HEK293 (cell line): ENCODE results near the gene TRIM29.

Experiments
- CTCF ChIA-PET: fragments of 350-600 bp; formaldehyde crosslinking; extraction: SDS; loops from one replicate; lab custom pipeline; 2021; ENCODE audit warnings: antibody characterized with exemption; lab: Yijun Ruan, JAX
- POLR2A ChIA-PET: fragments of 300-600 bp; formaldehyde crosslinking; extraction: SDS; loops from one replicate; lab custom pipeline; 2020; ENCODE audit warnings: antibody characterized with exemption, inconsistent platforms; lab: Yijun Ruan, JAX
- H3K27ac ChIP-seq: fragments of 200-500 bp; sonication (Bioruptor generic); 2 replicates; pipeline ENCODE4 v1.5.1; 2014; ENCODE audit warnings: low read depth, low read length, control low read depth, inconsistent platforms; ENCODE audit errors: extremely low read depth
- H3K36me3 ChIP-seq, 2 experiments: fragments of 200-500 bp in 1 of 2; sonication (Bioruptor generic) in 1 of 2; 1 replicate in 1 of 2; 2 replicates in 1 of 2; pipeline ENCODE4 v1.5.1; 2014 to 2017; ENCODE audit warnings: inconsistent platforms in 2 of 2, low read length in 2 of 2; ENCODE audit not compliant: control insufficient read depth in 2 of 2, insufficient read depth in 1 of 2
- H3K4me1 ChIP-seq: fragments of 200-500 bp; sonication (Bioruptor generic); 2 replicates; pipeline ENCODE4 v1.5.1; 2014; ENCODE audit warnings: mild to moderate bottlenecking, low read length, inconsistent platforms; ENCODE audit not compliant: control insufficient read depth, insufficient read depth
- H3K4me3 ChIP-seq: 2 replicates; pipeline ENCODE4 v1.5.1; 2011; ENCODE audit warnings: low read depth, mild to moderate bottlenecking, control low read depth, low read length, moderate library complexity
- H3K9me3 ChIP-seq: fragments of 200-500 bp; sonication (Bioruptor generic); 2 replicates; pipeline ENCODE4 v1.5.1; 2014; ENCODE audit warnings: low read depth, low read length, inconsistent platforms; ENCODE audit not compliant: control insufficient read depth, insufficient read depth
- KLF10 ChIP-seq: fragments of 450-650 bp; IDR thresholded peaks from 2 replicates; pipeline ENCODE4 v1.5.1; 2018; ENCODE audit warnings: missing biosample characterization, mild to moderate bottlenecking, missing genetic modification characterization
- MZF1 ChIP-seq: fragments of 450-650 bp; formaldehyde crosslinking; IDR thresholded peaks from 2 replicates; pipeline ENCODE4 v1.5.1; 2017; ENCODE audit warnings: missing biosample characterization, missing genetic modification characterization, borderline replicate concordance
- YY2 ChIP-seq: fragments of 450-650 bp; formaldehyde crosslinking; IDR thresholded peaks from 2 replicates; pipeline ENCODE4 v1.5.1; 2016; ENCODE audit warnings: missing biosample characterization, missing genetic modification characterization
- ZBTB20 ChIP-seq: fragments of 450-650 bp; formaldehyde crosslinking; IDR thresholded peaks from 2 replicates; pipeline ENCODE4 v1.5.1; 2016; ENCODE audit warnings: missing biosample characterization, missing genetic modification characterization
- ZEB2 ChIP-seq: fragments of 450-650 bp; formaldehyde crosslinking; IDR thresholded peaks from 2 replicates; pipeline ENCODE4 v1.5.1; 2016; ENCODE audit warnings: missing biosample characterization, missing genetic modification characterization
- ZFP3 ChIP-seq: fragments of 450-650 bp; formaldehyde crosslinking; IDR thresholded peaks from 2 replicates; pipeline ENCODE4 v1.5.1; 2016; ENCODE audit warnings: low read depth, missing biosample characterization, missing genetic modification characterization
- ZNF16 ChIP-seq: fragments of 450-650 bp; formaldehyde crosslinking; IDR thresholded peaks from 2 replicates; pipeline ENCODE4 v1.5.1; 2016; ENCODE audit warnings: low read depth, missing biosample characterization, missing genetic modification characterization
- ZNF354C ChIP-seq: fragments of 450-650 bp; formaldehyde crosslinking; IDR thresholded peaks from 2 replicates; pipeline ENCODE4 v1.5.1; 2016; ENCODE audit warnings: missing biosample characterization, missing genetic modification characterization, low read depth, borderline replicate concordance
- ZNF423 ChIP-seq: fragments of 450-650 bp; formaldehyde crosslinking; IDR thresholded peaks from 2 replicates; pipeline ENCODE4 v1.5.1; 2016; ENCODE audit warnings: missing biosample characterization, missing genetic modification characterization
- ZNF555 ChIP-seq: fragments of 450-650 bp; formaldehyde crosslinking; conservative IDR thresholded peaks from 2 replicates; pipeline ENCODE4 v1.5.1; 2017; ENCODE audit warnings: missing biosample characterization, mild to moderate bottlenecking, missing genetic modification characterization, inconsistent platforms
- ZNF624 ChIP-seq: fragments of 450-650 bp; formaldehyde crosslinking; IDR thresholded peaks from 2 replicates; pipeline ENCODE4 v1.5.1; 2017; ENCODE audit warnings: missing biosample characterization, missing genetic modification characterization
- ZNF664 ChIP-seq: fragments of 450-650 bp; formaldehyde crosslinking; IDR thresholded peaks from 2 replicates; pipeline ENCODE4 v1.5.1; 2016; ENCODE audit warnings: missing biosample characterization, missing genetic modification characterization
- ZNF792 ChIP-seq: fragments of 450-650 bp; formaldehyde crosslinking; IDR thresholded peaks from 2 replicates; pipeline ENCODE4 v1.5.1; 2016; ENCODE audit warnings: missing biosample characterization, missing genetic modification characterization
- ZNF837 ChIP-seq: fragments of 450-650 bp; formaldehyde crosslinking; IDR thresholded peaks from 2 replicates; pipeline ENCODE4 v1.5.1; 2016; ENCODE audit warnings: missing biosample characterization, missing genetic modification characterization
- ZSCAN16 ChIP-seq: fragments of 450-650 bp; formaldehyde crosslinking; IDR thresholded peaks from 2 replicates; pipeline ENCODE4 v1.5.1; 2016; ENCODE audit warnings: missing biosample characterization, missing genetic modification characterization
- TF ChIP-seq, protein P1 (sequence below): fragments of 450-650 bp; formaldehyde crosslinking; IDR thresholded peaks from 2 replicates; pipeline ENCODE4 v1.5.1; 2016; ENCODE audit warnings: missing biosample characterization, missing genetic modification characterization
- TF ChIP-seq, protein P2 (sequence below): fragments of 450-650 bp; formaldehyde crosslinking; IDR thresholded peaks from 2 replicates; pipeline ENCODE4; 2016; ENCODE audit warnings: missing biosample characterization, missing genetic modification characterization
- TF ChIP-seq, protein P3 (sequence below): fragments of 450-650 bp; formaldehyde crosslinking; IDR thresholded peaks from 2 replicates; pipeline ENCODE4 v1.5.1; 2016; ENCODE audit warnings: missing biosample characterization, missing genetic modification characterization, borderline replicate concordance
- TF ChIP-seq, protein P4 (sequence below): fragments of 450-650 bp; formaldehyde crosslinking; IDR thresholded peaks from 2 replicates; pipeline ENCODE4 v1.5.1; 2016; ENCODE audit warnings: missing biosample characterization, missing genetic modification characterization

The TRIM29 gene

DNA sequence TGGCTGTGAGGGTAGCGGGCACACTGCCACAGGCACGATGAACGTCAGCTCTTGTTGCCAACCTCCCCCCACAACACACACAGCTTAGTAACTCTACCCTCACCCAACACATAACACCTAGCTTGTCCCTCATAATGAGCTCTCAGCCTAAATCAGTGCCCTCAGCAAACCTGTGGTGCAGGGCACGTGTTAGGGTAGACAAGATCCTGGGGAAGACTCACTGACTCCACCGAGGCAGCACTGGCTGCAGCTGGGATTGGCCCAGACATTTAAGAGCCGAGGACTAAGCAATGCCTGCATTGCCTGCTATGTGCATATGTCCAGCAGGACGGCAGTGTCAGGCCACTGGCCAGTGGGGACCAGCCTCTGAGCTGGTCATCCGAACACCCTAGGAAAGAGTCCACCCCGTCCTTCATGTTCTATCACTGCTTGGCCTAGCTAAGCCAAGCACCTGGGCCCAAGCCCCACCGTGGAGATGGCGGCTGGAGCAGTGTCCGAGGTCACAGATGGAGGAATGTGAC is 32.9 kb upstream of the TRIM29 start:
- ChIA-PET CTCF (interaction anchor here (0.6 to 7.0 kb wide), 17 partner anchors 9 to 784 kb away, joined by 3 to 103 read pairs (median 4); no protein-coding TSS in a partner anchor), POLR2A (no interaction called here)
- Histone ChIP-seq H3K36me3 (no peaks in the 10 kb centered on the region), H3K9me3 (no peaks in the 10 kb centered on the region), H3K27ac (no peak overlapping the region), H3K4me3 (no peak overlapping the region), H3K4me1 (no peaks in the 10 kb centered on the region)
- TF ChIP-seq ZNF423 (tag by site-specific recombination) (no peak), MZF1 (tag by site-specific recombination) (no peak), ZNF837 (tag by site-specific recombination) (no peak), YY2 (tag by site-specific recombination) (no peak), ZEB2 (no peak), ZNF624 (tag by site-specific recombination) (no peak), KLF10 (tag by site-specific recombination) (no peak)
- TF ChIP-seq, protein P1, sequence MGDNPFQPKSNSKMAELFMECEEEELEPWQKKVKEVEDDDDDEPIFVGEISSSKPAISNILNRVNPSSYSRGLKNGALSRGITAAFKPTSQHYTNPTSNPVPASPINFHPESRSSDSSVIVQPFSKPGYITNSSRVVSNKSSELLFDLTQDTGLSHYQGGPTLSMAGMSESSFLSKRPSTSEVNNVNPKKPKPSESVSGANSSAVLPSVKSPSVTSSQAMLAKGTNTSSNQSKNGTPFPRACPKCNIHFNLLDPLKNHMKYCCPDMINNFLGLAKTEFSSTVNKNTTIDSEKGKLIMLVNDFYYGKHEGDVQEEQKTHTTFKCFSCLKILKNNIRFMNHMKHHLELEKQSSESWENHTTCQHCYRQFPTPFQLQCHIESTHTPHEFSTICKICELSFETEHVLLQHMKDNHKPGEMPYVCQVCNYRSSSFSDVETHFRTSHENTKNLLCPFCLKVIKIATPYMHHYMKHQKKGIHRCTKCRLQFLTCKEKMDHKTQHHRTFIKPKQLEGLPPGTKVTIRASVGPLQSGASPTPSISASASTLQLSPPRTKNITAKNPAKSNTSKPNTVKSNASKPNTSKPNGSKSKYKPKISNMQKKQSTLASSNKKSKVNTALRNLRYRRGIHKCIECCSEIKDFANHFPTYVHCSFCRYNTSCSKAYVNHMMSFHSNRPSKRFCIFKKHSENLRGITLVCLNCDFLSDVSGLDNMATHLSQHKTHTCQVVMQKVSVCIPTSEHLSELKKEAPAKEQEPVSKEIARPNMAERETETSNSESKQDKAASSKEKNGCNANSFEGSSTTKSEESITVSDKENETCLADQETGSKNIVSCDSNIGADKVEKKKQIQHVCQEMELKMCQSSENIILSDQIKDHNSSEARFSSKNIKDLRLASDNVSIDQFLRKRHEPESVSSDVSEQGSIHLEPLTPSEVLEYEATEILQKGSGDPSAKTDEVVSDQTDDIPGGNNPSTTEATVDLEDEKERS (tag by site-specific recombination): no peak
- TF ChIP-seq, protein P2, sequence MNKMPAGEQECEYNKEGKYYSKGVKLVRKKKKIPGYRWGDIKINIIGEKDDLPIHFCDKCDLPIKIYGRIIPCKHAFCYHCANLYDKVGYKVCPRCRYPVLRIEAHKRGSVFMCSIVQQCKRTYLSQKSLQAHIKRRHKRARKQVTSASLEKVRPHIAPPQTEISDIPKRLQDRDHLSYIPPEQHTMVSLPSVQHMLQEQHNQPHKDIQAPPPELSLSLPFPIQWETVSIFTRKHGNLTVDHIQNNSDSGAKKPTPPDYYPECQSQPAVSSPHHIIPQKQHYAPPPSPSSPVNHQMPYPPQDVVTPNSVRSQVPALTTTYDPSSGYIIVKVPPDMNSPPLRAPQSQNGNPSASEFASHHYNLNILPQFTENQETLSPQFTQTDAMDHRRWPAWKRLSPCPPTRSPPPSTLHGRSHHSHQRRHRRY (tag by site-specific recombination): no peak

DNA sequence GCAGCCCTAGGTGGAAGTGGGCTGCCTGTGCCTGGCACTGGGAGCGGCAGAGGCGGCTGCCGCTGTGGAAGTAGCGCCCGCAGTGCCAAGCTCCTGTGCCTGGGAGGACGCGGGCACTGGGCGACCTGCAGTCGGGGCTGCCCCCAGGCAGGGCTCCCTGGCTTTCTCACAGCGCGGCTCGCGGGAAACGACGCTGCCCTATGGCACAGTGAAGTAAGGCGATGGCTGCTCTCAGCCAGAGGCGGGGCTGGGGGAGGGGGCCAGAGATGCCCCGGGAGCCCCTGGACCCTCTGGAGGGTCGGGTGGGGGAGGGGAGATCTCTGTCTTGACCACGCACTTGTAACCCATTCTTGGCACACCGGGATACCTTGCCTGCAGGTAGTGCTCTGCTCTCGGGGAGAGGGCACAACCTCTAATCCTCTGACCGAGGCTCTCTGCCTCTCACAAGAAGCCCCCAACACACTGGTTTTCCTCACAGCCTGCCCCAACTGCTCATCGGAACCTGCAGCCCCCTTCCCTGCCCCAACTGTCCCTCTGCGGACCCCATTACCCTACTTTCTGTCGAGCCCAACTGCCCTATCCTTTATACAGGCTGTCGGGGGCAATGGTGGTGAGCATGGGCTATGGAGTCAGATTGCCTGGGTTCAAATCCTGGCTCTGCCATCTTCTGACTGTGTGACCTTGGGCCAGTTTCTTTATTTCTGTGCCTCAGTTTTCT is 32.2 kb upstream of the TRIM29 start:
- ChIA-PET CTCF (interaction anchor here (0.6 to 7.0 kb wide), 11 partner anchors 9 to 785 kb away, joined by 3 to 103 read pairs (median 4); no protein-coding TSS in a partner anchor), POLR2A (no interaction called here)
- no peaks in the 10 kb centered on the region for H3K36me3 ChIP-seq
- no peaks in the 10 kb centered on the region for H3K4me1 ChIP-seq
- H3K4me3 ChIP-seq: no peak overlapping the region
- H3K9me3 ChIP-seq: no peaks in the 10 kb centered on the region
- no peak overlapping the region for H3K27ac ChIP-seq
- TF ChIP-seq, protein P1 (tag by site-specific recombination): no peak
- no peak for TF ChIP-seq ZNF16 (tag by site-specific recombination)
- no peak for TF ChIP-seq ZNF555 (tag by site-specific recombination)
- no peak for TF ChIP-seq ZNF664 (tag by site-specific recombination)
- no peak for TF ChIP-seq ZSCAN16
- TF ChIP-seq ZBTB20 (tag by site-specific recombination): no peak
- TF ChIP-seq ZNF792 (tag by site-specific recombination): no peak
- TF ChIP-seq ZNF354C: no peak
- no peak for TF ChIP-seq ZFP3 (tag by site-specific recombination)
- TF ChIP-seq, protein P3, sequence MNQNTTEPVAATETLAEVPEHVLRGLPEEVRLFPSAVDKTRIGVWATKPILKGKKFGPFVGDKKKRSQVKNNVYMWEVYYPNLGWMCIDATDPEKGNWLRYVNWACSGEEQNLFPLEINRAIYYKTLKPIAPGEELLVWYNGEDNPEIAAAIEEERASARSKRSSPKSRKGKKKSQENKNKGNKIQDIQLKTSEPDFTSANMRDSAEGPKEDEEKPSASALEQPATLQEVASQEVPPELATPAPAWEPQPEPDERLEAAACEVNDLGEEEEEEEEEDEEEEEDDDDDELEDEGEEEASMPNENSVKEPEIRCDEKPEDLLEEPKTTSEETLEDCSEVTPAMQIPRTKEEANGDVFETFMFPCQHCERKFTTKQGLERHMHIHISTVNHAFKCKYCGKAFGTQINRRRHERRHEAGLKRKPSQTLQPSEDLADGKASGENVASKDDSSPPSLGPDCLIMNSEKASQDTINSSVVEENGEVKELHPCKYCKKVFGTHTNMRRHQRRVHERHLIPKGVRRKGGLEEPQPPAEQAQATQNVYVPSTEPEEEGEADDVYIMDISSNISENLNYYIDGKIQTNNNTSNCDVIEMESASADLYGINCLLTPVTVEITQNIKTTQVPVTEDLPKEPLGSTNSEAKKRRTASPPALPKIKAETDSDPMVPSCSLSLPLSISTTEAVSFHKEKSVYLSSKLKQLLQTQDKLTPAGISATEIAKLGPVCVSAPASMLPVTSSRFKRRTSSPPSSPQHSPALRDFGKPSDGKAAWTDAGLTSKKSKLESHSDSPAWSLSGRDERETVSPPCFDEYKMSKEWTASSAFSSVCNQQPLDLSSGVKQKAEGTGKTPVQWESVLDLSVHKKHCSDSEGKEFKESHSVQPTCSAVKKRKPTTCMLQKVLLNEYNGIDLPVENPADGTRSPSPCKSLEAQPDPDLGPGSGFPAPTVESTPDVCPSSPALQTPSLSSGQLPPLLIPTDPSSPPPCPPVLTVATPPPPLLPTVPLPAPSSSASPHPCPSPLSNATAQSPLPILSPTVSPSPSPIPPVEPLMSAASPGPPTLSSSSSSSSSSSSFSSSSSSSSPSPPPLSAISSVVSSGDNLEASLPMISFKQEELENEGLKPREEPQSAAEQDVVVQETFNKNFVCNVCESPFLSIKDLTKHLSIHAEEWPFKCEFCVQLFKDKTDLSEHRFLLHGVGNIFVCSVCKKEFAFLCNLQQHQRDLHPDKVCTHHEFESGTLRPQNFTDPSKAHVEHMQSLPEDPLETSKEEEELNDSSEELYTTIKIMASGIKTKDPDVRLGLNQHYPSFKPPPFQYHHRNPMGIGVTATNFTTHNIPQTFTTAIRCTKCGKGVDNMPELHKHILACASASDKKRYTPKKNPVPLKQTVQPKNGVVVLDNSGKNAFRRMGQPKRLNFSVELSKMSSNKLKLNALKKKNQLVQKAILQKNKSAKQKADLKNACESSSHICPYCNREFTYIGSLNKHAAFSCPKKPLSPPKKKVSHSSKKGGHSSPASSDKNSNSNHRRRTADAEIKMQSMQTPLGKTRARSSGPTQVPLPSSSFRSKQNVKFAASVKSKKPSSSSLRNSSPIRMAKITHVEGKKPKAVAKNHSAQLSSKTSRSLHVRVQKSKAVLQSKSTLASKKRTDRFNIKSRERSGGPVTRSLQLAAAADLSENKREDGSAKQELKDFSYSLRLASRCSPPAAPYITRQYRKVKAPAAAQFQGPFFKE (tag by site-specific recombination): no peak
- no peak for TF ChIP-seq ZNF423 (tag by site-specific recombination)
- TF ChIP-seq, protein P4, sequence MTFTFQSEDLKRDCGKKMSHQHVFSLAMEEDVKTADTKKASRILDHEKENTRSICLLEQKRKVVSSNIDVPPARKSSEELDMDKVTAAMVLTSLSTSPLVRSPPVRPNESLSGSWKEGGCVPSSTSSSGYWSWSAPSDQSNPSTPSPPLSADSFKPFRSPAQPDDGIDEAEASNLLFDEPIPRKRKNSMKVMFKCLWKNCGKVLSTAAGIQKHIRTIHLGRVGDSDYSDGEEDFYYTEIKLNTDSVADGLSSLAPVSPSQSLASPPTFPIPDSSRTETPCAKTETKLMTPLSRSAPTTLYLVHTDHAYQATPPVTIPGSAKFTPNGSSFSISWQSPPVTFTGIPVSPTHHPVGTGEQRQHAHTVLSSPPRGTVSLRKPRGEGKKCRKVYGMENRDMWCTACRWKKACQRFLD: no peak
